GM12872 (cell line): ENCODE data around the gene NPAS4.

ENCODE experiments used
- CTCF ChIP-seq: IDR thresholded peaks from 3 replicates; pipeline ENCODE4 v1.5.1; 2011; ENCODE audit warnings: low read depth, mild to moderate bottlenecking, low read length, moderate library complexity; ENCODE audit not compliant: insufficient read depth

The NPAS4 gene

GRCh38 chr11:66467034-66467659, 46.3 kb downstream of the NPAS4 start:
- peak; percentile 33; the same call in 2 of the 3 replicates for TF ChIP-seq CTCF

GRCh38 chr11:66467756-66468155, 46.9 kb downstream of the NPAS4 start:
- TF ChIP-seq CTCF, result no peak

- no peak for TF ChIP-seq CTCF
These were observed 47.9 kb downstream of the NPAS4 start for GRCh38 chr11:66468691-66469090.

- TF ChIP-seq CTCF, result no peak
These were observed 48.6 kb downstream of the NPAS4 start for GRCh38 chr11:66469441-66469840.

GRCh38 chr11:66470015-66470414, 49.2 kb downstream of the NPAS4 start:
- no peak for TF ChIP-seq CTCF

GRCh38 chr11:66471142-66471541, 50.3 kb downstream of the NPAS4 start:
- no peak for TF ChIP-seq CTCF

- TF ChIP-seq CTCF, result no peak
These were observed 51.2 kb downstream of the NPAS4 start for GRCh38 chr11:66472054-66472453.
